Measurements from ENCODE around the gene ETV5. TPM values are rescaled to one million over a fixed set of nuclear protein-coding genes. Genes with fewer than 3 reads are reported as not detected.
"Not testable (repeated sequence)": the region's sequence is repeated elsewhere in the genome, so short reads cannot be mapped to it uniquely, and the experiment has no call there.

Gene ETV5
- polyA plus RNA-seq, 1 experiment = 24.1 TPM

DNA sequence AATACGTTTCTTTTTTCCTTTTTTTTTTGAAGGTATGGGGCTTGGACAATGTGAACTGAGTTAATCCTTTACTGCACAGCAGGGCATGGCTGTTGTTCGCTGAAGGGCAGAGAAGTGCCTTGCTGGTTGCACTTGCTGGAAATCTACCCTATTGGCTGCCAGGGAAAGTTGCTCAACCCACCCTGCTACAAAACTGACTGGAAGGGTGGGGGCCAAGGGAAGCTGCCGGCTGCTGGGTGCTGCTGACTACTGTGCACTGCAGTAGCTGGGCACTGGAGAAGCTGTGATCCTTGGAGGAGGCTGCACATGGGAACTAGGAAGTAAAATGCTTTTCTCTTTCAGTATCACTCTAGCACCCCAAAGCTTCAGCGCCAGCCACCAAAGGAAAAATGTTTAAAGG lies 70.5 kb downstream of the ETV5 start:
- DNase-seq (ENCODE audit: low read depth) = no peak
- no peak overlapping the region for H3K4me3 ChIP-seq (ENCODE audit: low read depth, low read length)
- TF ChIP-seq, protein P1, sequence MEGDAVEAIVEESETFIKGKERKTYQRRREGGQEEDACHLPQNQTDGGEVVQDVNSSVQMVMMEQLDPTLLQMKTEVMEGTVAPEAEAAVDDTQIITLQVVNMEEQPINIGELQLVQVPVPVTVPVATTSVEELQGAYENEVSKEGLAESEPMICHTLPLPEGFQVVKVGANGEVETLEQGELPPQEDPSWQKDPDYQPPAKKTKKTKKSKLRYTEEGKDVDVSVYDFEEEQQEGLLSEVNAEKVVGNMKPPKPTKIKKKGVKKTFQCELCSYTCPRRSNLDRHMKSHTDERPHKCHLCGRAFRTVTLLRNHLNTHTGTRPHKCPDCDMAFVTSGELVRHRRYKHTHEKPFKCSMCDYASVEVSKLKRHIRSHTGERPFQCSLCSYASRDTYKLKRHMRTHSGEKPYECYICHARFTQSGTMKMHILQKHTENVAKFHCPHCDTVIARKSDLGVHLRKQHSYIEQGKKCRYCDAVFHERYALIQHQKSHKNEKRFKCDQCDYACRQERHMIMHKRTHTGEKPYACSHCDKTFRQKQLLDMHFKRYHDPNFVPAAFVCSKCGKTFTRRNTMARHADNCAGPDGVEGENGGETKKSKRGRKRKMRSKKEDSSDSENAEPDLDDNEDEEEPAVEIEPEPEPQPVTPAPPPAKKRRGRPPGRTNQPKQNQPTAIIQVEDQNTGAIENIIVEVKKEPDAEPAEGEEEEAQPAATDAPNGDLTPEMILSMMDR (IDR thresholded peaks at IDR 0.05; ENCODE audit: insufficient read depth, low read depth, low read length) = no peak
- ChIA-PET POLR2A (no interaction called here), CTCF (no interaction called here)
- peaks cover 2% of the 10 kb centered on the region for H3K27me3 ChIP-seq (ENCODE audit: control insufficient read depth, insufficient read depth, low read length)
- no peaks in the 10 kb centered on the region for H3K36me3 ChIP-seq (ENCODE audit: control insufficient read depth, insufficient read depth, low read length)

DNA sequence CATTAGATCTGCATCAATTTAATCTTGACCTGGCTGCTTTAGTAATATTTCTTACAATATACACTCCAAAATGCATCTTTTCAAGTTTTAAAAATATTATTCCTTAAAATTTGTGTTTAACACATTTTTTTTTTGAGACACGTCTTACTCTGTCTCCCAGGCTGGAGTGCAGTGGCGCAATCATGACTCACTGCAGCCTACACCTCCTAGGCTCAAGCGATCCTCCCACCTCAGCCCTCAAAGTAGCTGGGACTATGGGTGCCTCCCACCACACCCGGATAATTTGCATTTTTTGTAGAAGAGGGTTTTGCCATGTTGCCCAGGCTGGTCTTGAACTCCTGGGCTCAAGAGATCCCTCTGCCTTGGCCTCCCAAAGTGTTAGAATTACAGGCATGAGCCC lies 73.6 kb downstream of the ETV5 start:
- no peak for DNase-seq (ENCODE audit: low read depth)
- POLR2A ChIA-PET = no interaction called here
- H3K4me3 ChIP-seq (ENCODE audit: low read depth, low read length) = no peak overlapping the region
- no peaks in the 10 kb centered on the region for H3K36me3 ChIP-seq (ENCODE audit: control insufficient read depth, insufficient read depth, low read length)
- CTCF ChIA-PET = no interaction called here
- TF ChIP-seq, protein P1 (IDR thresholded peaks at IDR 0.05; ENCODE audit: insufficient read depth, low read depth, low read length) = no peak
- H3K27me3 ChIP-seq (ENCODE audit: control insufficient read depth, insufficient read depth, low read length) = peaks cover 2% of the 10 kb centered on the region

DNA sequence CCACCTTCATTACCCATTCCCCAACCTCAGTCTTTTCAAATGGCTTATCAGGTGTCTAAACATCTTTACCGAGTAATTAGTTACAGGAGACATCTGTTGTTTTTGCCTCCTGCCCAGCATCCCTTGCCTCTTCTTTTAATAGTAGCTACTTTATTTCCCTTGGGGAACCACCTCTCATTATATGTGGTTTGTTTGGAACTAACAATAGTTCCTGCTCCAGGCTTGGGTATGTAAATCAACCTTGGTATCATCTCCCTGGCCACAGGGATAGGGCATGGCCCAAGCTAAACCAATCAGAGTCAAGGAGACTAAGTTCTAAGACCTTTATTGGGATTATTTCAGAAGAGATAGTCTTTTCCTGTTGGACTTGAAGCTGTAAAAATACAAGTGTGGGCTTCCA lies 76.6 kb downstream of the ETV5 start:
- TF ChIP-seq, protein P1 (IDR thresholded peaks at IDR 0.05; ENCODE audit: insufficient read depth, low read depth, low read length) = no peak
- Histone ChIP-seq H3K27me3 (ENCODE audit: control insufficient read depth, insufficient read depth, low read length) (no peaks in the 10 kb centered on the region; the same call in 1 of the 2 replicates), H3K4me3 (ENCODE audit: low read depth, low read length) (no peak overlapping the region), H3K36me3 (ENCODE audit: control insufficient read depth, insufficient read depth, low read length) (no peaks in the 10 kb centered on the region)
- ChIA-PET CTCF (no interaction called here), POLR2A (no interaction called here)
- no peak for DNase-seq (ENCODE audit: low read depth)

DNA sequence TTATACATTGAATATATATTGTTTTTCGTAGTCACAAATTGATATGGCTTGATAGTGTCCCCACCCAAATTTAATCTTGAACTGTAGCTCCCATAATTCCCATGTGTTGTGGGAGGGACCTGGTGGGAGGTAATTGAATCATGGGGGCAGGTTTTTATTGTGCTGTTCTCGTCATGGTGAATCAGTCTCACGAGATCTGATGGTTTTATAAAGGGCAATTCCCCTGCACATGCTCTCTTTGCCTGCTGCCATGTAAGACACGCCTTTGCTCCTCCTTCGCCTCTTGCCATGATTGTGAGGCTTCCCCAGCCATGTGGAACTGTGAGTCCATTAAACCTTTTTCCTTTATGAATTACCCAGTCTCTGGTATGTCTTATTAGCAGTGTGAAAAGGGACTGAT lies 82.9 kb downstream of the ETV5 start:
- H3K36me3 ChIP-seq (ENCODE audit: control insufficient read depth, insufficient read depth, low read length); CTCF ChIA-PET; POLR2A ChIA-PET; DNase-seq (ENCODE audit: low read depth); H3K27me3 ChIP-seq (ENCODE audit: control insufficient read depth, insufficient read depth, low read length); H3K4me3 ChIP-seq (ENCODE audit: low read depth, low read length): not testable (repeated sequence)

DNA sequence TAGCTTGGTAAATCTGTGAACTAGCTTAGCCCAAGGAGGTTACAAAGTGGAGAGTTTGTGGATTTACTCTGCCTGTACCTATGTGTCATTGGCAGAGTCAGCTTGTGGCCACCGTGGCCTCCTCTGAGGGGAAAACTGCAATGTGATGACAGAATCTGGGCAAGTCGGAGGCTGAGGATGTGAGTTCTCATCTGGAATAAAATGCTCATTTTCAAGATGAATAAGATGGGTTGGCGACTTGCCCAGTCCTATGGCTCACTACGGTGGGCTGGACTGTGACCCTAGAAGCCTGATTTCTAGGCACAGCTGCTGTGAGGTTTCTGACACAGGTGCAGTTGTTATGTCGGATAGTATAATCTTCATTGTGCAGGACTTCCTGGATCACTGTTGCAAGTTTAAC lies 83.7 kb downstream of the ETV5 start:
- TF ChIP-seq, protein P1 (IDR thresholded peaks at IDR 0.05; ENCODE audit: insufficient read depth, low read depth, low read length) = no peak
- POLR2A ChIA-PET = no interaction called here
- Histone ChIP-seq H3K36me3 (ENCODE audit: control insufficient read depth, insufficient read depth, low read length) (no peaks in the 10 kb centered on the region), H3K27me3 (ENCODE audit: control insufficient read depth, insufficient read depth, low read length) (peaks cover 8% of the 10 kb centered on the region), H3K4me3 (ENCODE audit: low read depth, low read length) (no peak overlapping the region)
- no peak for DNase-seq (ENCODE audit: low read depth)
- CTCF ChIA-PET = no interaction called here

DNA sequence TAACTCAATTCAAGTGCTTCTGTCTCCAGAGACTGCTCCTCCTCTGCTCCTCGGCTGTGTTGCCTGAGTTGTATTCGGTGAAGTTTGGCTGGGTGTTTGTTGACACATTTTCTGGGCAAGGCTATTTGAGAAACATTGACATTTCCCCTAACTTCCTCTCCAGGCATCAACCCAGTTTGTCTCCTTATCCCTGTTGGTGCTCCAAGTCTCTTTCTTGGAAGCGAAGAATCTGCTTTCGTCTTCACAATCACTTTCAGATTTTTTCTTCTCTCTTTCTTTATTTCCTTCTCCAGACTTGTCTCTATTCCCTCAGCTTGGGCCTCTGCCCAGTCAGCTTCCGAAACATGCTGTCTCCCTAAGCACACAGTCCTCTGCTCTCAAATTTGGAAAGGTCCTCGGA lies 84.7 kb downstream of the ETV5 start:
- Histone ChIP-seq H3K4me3 (ENCODE audit: low read depth, low read length) (no peak overlapping the region), H3K27me3 (ENCODE audit: control insufficient read depth, insufficient read depth, low read length) (peaks cover 8% of the 10 kb centered on the region), H3K36me3 (ENCODE audit: control insufficient read depth, insufficient read depth, low read length) (no peaks in the 10 kb centered on the region)
- DNase-seq (ENCODE audit: low read depth) = no peak
- POLR2A ChIA-PET = no interaction called here
- CTCF ChIA-PET = no interaction called here
- TF ChIP-seq, protein P1 (IDR thresholded peaks at IDR 0.05; ENCODE audit: insufficient read depth, low read depth, low read length) = no peak

All from BJ (cell line).